Cardiac fibroblast (primary cell): ENCODE measurements around the gene CNPY2.
A peak's percentile ranks its signal among the peaks of the same experiment; 100 is the strongest.

Experiments used
- DNase-seq, 2 donors: peaks; one replicate each; pipeline versions ENCODE4 v3.0.0 to v3.0.0-alpha.2; 2010; ENCODE audit warnings: low read depth in 2 of 2
- H3K4me3 ChIP-seq, 2 donors: replicated peaks in 1 of 2; 1 replicate in 1 of 2; 2 replicates in 1 of 2; pipeline ENCODE4 v1.5.1; 2011; ENCODE audit warnings: low read depth in 2 of 2, low read length in 2 of 2, mild to moderate bottlenecking in 2 of 2, moderate library complexity in 1 of 2
- CTCF ChIP-seq: IDR thresholded peaks from one replicate; pipeline ENCODE4 v1.5.1; 2011; ENCODE audit warnings: low read depth, mild to moderate bottlenecking, low read length, inconsistent platforms

The CNPY2 gene

DNA sequence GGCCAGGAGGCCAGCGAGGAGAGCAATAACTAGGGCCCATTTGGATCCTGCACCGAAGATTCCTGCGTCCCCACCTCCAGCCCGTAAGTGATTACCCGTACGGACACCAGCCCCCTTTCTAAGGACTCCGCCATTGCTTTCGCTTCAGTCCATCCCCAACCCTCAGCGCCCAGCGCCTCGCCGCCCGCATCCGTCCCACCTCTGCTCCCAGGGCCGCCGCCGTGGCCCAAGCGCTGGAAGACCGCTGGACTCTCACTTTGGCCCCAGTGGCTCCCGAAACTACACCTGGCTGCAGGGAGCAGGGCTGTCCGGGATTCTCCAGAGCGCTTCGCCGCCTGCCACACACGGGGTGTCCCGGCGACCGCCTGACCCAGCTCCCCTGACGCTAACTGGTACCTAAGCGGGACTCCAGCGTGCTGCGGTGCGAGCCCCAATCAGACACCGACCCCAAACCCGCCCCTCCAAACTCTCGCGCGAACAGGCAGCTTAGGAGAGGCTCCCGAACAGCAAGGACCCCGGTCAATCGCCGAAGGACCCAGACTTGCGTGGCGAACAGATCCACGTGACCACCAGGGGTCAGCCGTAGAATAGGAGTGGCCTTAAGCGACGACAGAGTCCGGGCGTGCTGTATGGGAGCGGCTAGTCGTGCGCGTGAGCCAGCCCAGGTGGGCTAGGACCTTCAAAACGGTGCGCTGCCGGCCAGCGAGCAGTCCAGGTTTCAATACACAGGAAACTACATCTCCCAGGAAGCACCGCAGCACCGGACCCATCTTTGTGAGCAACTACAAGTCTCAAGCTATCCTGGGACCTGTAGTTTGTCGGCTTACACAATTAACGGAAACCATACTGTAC, at the start of gene CNPY2:
TSS of gene CNPY2 (minus strand) at position 367 of the 852 bp plus-strand sequence. CDS start 771 bp downstream, outside the sequence.
- peak; percentile 8 for TF ChIP-seq CTCF
- peak; percentile 98 for DNase-seq
- peak within 1 kb of the TSS; percentile 92 to 95 for H3K4me3 ChIP-seq

GRCh38 chr12:56362130-56363059, 46.6 kb upstream of the CNPY2 start, which contains the start of gene APOF:
APOF (minus strand) TSS chr12:56362857; CDS start chr12:56362745, 112 bp downstream.
- DNase-seq = no peak
- TF ChIP-seq CTCF = no peak
- no peak within 1 kb of the TSS for H3K4me3 ChIP-seq

DNA sequence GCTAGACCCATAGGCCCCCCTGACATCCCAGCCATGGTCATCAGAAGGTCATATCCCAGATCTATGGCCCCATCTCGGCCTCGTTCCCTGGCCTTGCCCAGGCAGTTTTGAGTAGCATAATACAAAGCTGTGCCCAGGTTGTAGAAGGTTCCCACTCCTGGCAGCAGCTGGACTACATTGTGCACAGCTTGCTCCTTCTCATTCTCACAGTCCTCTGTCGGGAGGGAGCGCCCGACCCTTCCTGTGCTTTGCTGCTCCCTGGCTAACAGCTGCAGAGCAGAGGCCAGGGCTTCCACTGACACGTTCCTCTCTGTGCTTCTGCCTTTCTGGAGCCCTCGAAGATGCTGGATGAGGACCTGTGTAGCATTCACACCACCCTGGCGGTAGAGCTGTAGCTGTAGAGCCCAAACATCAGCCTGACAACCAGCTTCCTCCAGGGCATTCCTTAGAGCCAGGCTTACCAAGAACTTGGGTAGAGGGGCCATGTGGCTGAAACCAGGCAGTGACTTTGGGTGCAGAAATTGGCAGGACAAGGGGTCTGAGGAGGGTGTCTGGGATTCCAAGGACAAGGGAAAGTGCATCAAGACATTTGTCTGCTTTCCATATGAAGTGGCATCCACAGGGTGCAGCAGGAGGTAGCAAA, 45.8 kb upstream of the CNPY2 start:
- no peak overlapping the region for H3K4me3 ChIP-seq

GRCh38 chr12:56359851-56360767, 44.3 kb upstream of the CNPY2 start, which contains the start of gene STAT2:
STAT2 (minus strand) TSS chr12:56360107; CDS start chr12:56356571, 3,536 bp downstream.
- DNase-seq = peak; percentile 100
- H3K4me3 ChIP-seq = peak within 1 kb of the TSS; percentile 76 to 86
- no peak for TF ChIP-seq CTCF

More for the DNA sequence above, 45.8 kb upstream of the CNPY2 start:
- TF ChIP-seq CTCF = no peak
- no peak for DNase-seq

DNA sequence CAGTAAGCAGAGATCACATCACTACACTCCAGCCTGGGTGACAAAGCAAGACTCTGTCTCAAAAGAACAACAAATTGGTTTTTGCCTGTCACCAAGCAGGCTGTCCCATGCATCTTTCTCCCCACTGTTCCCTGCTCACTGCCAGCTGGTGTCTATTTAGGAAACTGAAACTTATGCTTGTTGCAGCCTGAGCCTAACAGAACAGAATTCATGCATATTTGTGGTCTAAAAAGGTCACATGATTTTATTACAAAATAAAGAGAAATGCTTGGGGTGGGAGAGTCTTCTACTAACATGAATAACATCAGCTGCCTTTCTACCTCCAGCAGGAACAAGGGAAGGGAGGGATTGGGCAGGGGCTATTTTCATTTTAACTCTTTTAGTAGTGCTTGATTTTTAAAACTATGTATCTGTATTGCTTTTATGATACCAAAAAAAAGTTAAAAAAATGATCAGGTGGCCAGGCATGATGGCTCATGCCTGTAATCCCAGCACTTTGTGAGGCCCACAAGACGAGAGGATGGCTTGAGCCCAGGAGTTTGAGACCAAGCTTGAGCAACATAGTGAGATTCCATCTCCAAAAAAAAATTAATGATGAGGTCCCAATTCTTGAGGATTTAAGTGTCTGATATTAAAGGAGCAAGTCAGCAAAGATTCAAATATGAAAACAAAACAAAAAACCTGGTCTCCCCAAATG, 43.2 kb upstream of the CNPY2 start:
- peak overlapping the region; percentile 76 to 86 for H3K4me3 ChIP-seq
- peak; percentile 82 to 88 for DNase-seq
- no peak for TF ChIP-seq CTCF
